Cardiac muscle cell (in vitro differentiated cells and primary cell): Measurements from ENCODE around the gene SMAD7. TPM values are rescaled to one million over a fixed set of nuclear protein-coding genes. Genes with fewer than 3 reads are reported as not detected.
A peak's percentile ranks its signal among the peaks of the same experiment; 100 is the strongest.

Experiments
- DNase-seq, 2 donors: peaks; one replicate each; pipeline versions ENCODE4 v3.0.0 to v3.0.0-alpha.2; 2010 to 2017; ENCODE audit warnings: low read depth in 1 of 2, low spot score in 1 of 2
- H3K27ac ChIP-seq: fragments of 200-600 bp; sonication (generic); 2 replicates; pipeline ENCODE4 v1.5.1; 2016
- H3K27me3 ChIP-seq: fragments of 200-600 bp; sonication (generic); 2 replicates; pipeline ENCODE4 v1.6.0; 2016; ENCODE audit warnings: control low read depth
- H3K36me3 ChIP-seq: fragments of 200-600 bp; sonication (generic); 2 replicates; pipeline ENCODE4 v1.5.1; 2016; ENCODE audit warnings: control low read depth
- H3K4me1 ChIP-seq: fragments of 200-600 bp; sonication (generic); 2 replicates; pipeline ENCODE4 v1.8.1; 2017; ENCODE audit warnings: low read depth, mild to moderate bottlenecking, mixed run types
- H3K4me3 ChIP-seq: fragments of 200-600 bp; sonication (generic); 2 replicates; pipeline ENCODE4 v1.5.1; 2016; ENCODE audit warnings: mild to moderate bottlenecking
- H3K9me3 ChIP-seq: fragments of 200-600 bp; sonication (generic); 2 replicates; pipeline ENCODE4 v1.5.1; 2017; ENCODE audit warnings: low read depth, mild to moderate bottlenecking, control low read depth
- polyA plus RNA-seq: library from polyadenylated mRNA; unstranded; fragments of >200 nt; fragmentation: Nextera tagmentation; extraction: Ambion mirVana; gene quantifications from 2 replicates; pipeline ENCODE4 v1.2.1, GENCODE V29; 2016
- total RNA-seq: library from RNA; depleted of rRNA; stranded (reverse); fragments of >200 nt; gene quantifications from 2 replicates; pipeline ENCODE4 v1.2.3, GENCODE V29; 2016
- TF ChIP-seq, protein P1 (sequence below): IDR thresholded peaks from 2 replicates; pipeline ENCODE4 v1.5.1; 2012; ENCODE audit warnings: low read depth, mild to moderate bottlenecking, low read length

Gene SMAD7
- total and polyA plus RNA-seq, 2 experiments from 2014 or later, result 60.1 to 129 TPM

DNA sequence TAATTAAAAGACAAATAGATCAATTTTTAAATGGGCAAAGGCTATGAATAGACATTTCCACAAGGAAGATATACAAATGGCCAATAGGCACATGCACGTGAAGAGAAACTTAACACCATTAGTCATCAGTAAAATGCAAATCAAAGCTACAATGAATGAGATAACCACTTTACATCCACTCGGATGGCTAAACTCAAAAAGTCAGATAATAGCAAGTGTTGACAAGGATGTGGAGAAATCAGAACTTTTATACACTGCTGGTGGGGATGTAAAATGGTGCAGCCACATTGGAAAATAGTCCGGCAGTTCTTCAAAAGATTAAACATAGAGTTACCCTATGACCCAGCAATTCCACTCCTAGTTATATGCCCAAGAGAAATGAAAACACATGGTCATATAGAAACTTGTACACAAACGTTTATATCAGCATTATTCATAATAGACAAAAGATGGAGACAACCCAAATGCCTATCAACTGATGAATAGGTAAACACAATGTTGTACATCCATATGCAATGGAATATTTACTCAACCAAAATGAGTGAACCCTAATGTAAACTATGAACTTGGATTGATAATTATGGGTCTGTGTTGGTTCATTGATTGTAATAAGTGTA, 51.1 kb downstream of the SMAD7 start:
- Histone ChIP-seq H3K9me3 (no peaks in the 10 kb centered on the region), H3K4me1 (no peaks in the 10 kb centered on the region), H3K27ac (no peak overlapping the region), H3K4me3 (no peak overlapping the region), H3K36me3 (no peaks in the 10 kb centered on the region), H3K27me3 (no peaks in the 10 kb centered on the region)
- TF ChIP-seq, protein P1, sequence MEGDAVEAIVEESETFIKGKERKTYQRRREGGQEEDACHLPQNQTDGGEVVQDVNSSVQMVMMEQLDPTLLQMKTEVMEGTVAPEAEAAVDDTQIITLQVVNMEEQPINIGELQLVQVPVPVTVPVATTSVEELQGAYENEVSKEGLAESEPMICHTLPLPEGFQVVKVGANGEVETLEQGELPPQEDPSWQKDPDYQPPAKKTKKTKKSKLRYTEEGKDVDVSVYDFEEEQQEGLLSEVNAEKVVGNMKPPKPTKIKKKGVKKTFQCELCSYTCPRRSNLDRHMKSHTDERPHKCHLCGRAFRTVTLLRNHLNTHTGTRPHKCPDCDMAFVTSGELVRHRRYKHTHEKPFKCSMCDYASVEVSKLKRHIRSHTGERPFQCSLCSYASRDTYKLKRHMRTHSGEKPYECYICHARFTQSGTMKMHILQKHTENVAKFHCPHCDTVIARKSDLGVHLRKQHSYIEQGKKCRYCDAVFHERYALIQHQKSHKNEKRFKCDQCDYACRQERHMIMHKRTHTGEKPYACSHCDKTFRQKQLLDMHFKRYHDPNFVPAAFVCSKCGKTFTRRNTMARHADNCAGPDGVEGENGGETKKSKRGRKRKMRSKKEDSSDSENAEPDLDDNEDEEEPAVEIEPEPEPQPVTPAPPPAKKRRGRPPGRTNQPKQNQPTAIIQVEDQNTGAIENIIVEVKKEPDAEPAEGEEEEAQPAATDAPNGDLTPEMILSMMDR, result no peak
- no peak for DNase-seq

DNA sequence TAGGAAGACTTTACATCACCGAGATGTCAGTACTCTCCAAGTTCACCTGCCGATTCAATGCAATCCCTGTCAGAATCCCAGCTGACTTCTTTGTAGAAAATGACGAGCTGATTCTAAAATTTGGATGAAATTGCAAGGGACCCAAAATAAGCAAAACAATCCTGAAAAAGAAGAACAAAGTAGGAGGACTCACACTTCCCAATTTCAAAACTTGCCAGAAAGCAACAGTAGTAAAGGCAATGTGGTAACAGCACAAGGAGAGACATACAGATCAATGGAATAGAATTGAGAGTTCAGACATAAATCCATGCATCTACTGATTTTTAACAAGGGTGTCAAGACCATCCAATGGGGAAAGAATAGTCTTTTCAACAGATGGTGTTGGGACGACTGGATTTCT, 52.2 kb downstream of the SMAD7 start:
- DNase-seq, result no peak
- no peak overlapping the region for H3K4me3 ChIP-seq
- H3K4me1 ChIP-seq, result peaks cover 3% of the 10 kb centered on the region
- H3K27ac ChIP-seq, result no peak overlapping the region
- no peaks in the 10 kb centered on the region for H3K36me3 ChIP-seq
- TF ChIP-seq, protein P1, result no peak
- no peaks in the 10 kb centered on the region for H3K27me3 ChIP-seq
- H3K9me3 ChIP-seq, result no peaks in the 10 kb centered on the region

DNA sequence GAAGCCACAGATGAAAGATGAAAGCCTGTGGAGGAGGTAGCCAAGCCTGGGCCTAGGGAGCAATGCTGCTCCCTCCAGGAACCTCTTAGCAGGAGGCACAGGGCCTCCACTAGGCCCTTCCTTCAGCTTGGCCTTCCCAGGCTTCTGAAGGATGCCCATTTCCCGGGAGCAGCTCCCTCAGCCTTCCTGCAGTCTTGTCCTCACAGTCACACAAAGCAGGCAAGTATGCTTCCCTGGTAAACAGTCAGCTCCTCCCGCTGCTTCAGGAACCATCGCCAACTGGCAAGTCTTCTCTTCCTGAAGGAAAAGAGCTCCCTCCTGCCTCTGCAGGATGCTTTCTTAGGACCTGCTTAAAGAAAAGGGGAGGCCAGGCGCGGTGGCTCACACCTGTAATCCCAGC, 53.2 kb downstream of the SMAD7 start:
- H3K27ac ChIP-seq, result peak overlapping the region; percentile 50
- TF ChIP-seq, protein P1, result no peak
- DNase-seq, result peak in 1 of 2 donors; percentile 43

DNA sequence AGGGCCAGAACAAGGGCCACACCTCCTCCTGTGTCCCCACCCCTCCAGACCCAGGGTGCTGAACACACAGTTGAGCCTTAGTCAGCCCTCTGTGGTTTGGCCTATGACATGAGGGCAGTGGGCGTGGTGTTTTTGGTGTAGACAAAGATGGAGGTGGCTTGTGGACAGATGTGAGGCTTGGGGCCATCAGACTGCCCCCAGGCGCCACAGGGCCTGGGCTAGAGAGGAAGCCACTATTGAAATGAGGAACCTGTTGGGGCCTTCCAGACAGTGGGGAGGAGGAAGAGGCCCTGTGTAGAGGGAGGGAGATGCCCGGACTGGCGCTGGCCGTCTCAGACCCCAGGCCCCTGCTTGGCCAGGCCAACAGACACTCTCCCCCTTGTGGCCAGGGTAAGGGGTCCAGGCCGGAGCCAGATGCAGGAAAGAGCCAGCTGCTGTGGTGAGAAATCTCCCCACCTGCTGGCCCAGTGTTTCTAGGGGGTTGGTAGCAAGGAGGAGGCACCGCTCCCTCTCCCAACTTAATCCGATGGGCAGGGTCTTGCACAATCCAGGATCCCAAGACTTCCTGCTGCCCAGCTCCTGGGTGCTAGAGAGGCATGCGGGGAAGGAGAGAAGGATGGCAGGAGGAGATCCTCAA, 53.8 kb downstream of the SMAD7 start:
- DNase-seq, result peak in 1 of 2 donors; percentile 52
- peak overlapping the region; percentile 50 for H3K27ac ChIP-seq
- TF ChIP-seq, protein P1, result peak; percentile 4

More for the DNA sequence above, 53.2 kb downstream of the SMAD7 start:
- Histone ChIP-seq H3K4me1 (peaks cover 9% of the 10 kb centered on the region), H3K27me3 (no peaks in the 10 kb centered on the region), H3K36me3 (no peaks in the 10 kb centered on the region), H3K4me3 (no peak overlapping the region), H3K9me3 (no peaks in the 10 kb centered on the region)

DNA sequence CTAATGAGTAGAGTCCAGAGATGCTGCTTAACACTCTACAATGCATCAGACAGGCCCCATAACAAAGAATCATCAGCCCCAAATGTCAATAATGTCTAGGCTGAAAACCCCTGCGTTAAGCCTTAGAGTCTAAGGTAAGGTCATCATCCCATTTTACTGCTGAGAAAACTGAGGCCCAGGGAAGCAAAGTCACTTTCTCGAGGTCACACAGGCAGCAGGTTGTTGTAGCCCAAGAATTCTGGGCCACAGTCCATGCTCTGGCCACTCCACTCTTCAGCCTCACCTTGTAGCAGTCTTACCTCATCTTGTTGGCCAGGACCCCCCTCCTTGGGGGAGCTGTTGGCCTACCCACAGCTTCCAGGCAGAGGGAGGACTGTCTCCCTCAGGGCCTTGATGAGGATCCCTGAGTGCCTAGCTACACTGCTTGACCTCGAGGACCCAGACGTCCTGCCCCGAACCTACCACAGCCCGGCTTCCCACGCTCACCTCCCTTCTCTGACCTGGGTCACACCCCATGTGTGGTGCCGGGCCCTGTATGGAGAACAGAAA, 54.4 kb downstream of the SMAD7 start:
- Histone ChIP-seq H3K27ac (peak overlapping the region; percentile 50), H3K36me3 (no peaks in the 10 kb centered on the region), H3K4me1 (peaks cover 9% of the 10 kb centered on the region), H3K9me3 (no peaks in the 10 kb centered on the region), H3K4me3 (no peak overlapping the region), H3K27me3 (no peaks in the 10 kb centered on the region)
- DNase-seq, result no peak
- TF ChIP-seq, protein P1, result no peak

More for the DNA sequence above, 53.8 kb downstream of the SMAD7 start:
- no peaks in the 10 kb centered on the region for H3K36me3 ChIP-seq
- no peak overlapping the region for H3K4me3 ChIP-seq
- no peaks in the 10 kb centered on the region for H3K9me3 ChIP-seq
- H3K27me3 ChIP-seq, result no peaks in the 10 kb centered on the region
- H3K4me1 ChIP-seq, result peaks cover 9% of the 10 kb centered on the region
